NB4 (cell line): ENCODE measurements around the gene GRSF1.

ENCODE experiments used
- CTCF ChIP-seq: IDR thresholded peaks from one replicate; pipeline ENCODE4 v1.5.1; 2012; ENCODE audit warnings: low read depth, low read length
- MYC ChIP-seq: IDR thresholded peaks from 2 replicates; pipeline ENCODE4 v1.6.1; 2011; ENCODE audit warnings: low read depth, low read length
- POLR2A ChIP-seq: IDR thresholded peaks from 2 replicates; pipeline ENCODE4 v1.6.1; 2011; ENCODE audit warnings: mild to moderate bottlenecking; ENCODE audit not compliant: insufficient read length; ENCODE audit errors: extremely low read depth

DNA sequence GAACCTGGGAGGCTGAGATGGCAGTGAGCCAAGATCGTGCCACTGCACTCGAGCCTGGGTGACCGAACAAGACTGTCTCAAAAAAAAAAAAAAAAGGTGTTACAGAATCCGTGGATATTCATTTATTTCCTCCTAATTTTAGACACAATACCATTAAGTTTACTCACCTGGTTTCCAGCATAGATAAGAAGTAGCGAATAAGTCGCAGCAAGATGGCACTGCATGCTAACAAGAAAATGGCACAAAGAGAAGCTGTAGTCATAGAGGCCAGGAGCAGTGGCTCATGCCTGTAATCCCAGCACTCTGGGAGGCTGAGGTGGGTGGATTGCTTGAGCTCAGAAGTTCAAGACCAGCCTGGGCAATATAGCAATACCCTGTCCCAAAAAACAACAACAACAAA, 45.5 kb upstream of the GRSF1 start:
- TF ChIP-seq POLR2A, result no peak
- no peak for TF ChIP-seq CTCF
- no peak for TF ChIP-seq MYC
